Vagina (tissue), 2 donors: ENCODE measurements around the gene TLE4. TPM values are rescaled to one million over a fixed set of nuclear protein-coding genes. Genes with fewer than 3 reads are reported as not detected.

Experiments used
- DNase-seq, 2 donors: peaks; one replicate each; pipeline ENCODE4 v3.0.0-alpha.2; 2017; ENCODE audit errors: extremely low spot score in 2 of 2
- H3K27ac ChIP-seq: fragments of 200-600 bp; sonication (generic); one replicate; pipeline ENCODE4 v1.5.1; 2019
- H3K27me3 ChIP-seq: fragments of 200-600 bp; sonication (generic); one replicate; pipeline ENCODE4 v1.5.1; 2019
- H3K36me3 ChIP-seq, 2 donors: fragments of 200-600 bp; sonication (generic); one replicate each; pipeline ENCODE4 v1.5.1; 2017 to 2019
- H3K4me1 ChIP-seq: fragments of 200-600 bp; sonication (generic); one replicate; pipeline ENCODE4 v1.5.1; 2019
- H3K4me3 ChIP-seq, 2 donors: fragments of 200-600 bp; sonication (generic); 1 replicate in 1 of 2; 2 replicates in 1 of 2; pipeline ENCODE4 v1.5.1; 2016 to 2019
- H3K9me3 ChIP-seq: fragments of 200-600 bp; sonication (generic); one replicate; pipeline ENCODE4 v1.5.1; 2019
- CTCF ChIP-seq, 3 experiments: fragments of 450-650 bp in 2 of 3; fragments of 200-600 bp in 1 of 3; sonication (generic) in 1 of 3; IDR thresholded peaks; one replicate each; pipeline ENCODE4 v1.5.1; 2017 to 2019; ENCODE audit warnings: antibody characterized with exemption in 3 of 3, mild to moderate bottlenecking in 2 of 3, moderate library complexity in 2 of 3
- POLR2A ChIP-seq, 2 donors: fragments of 450-650 bp; IDR thresholded peaks; one replicate each; pipeline ENCODE4 v1.6.1; 2017; ENCODE audit warnings: antibody characterized with exemption in 2 of 2, mild to moderate bottlenecking in 2 of 2, moderate library complexity in 2 of 2
- POLR2AphosphoS5 ChIP-seq, 2 donors: sonication (generic); formaldehyde crosslinking; IDR thresholded peaks; one replicate each; pipeline ENCODE4 v1.9.0; 2017; ENCODE audit warnings: antibody characterized with exemption in 2 of 2, mild to moderate bottlenecking in 2 of 2, low read depth in 1 of 2; ENCODE audit not compliant: insufficient read depth in 1 of 2
- intact Hi-C: fragments of 100-400 bp; cut with DNase I; formaldehyde crosslinking; loops from one replicate; pipeline ENCODE4 v1.15.1; 2023
- total RNA-seq: library from RNA; depleted of rRNA; stranded (reverse); fragments of >200 nt; gene quantifications from one replicate; pipeline ENCODE4 v1.2.3, GENCODE V29; 2016

Gene TLE4
- total RNA-seq, 1 donor from 2014 or later = 49.8 TPM

- Histone ChIP-seq H3K27ac (no peak overlapping the region), H3K36me3 (no peaks in the 10 kb centered on the region), H3K27me3 (no peaks in the 10 kb centered on the region), H3K4me1 (peaks cover 23% of the 10 kb centered on the region), H3K4me3 (no peak overlapping the region), H3K9me3 (no peaks in the 10 kb centered on the region)
- TF ChIP-seq POLR2AphosphoS5 (IDR thresholded peaks at IDR 0.05; ENCODE audit: insufficient read depth in 1 of 2, low read depth in 1 of 2) = no peak
- TF ChIP-seq CTCF (IDR thresholded peaks at IDR 0.05) = no peak
- TF ChIP-seq POLR2A (IDR thresholded peaks at IDR 0.05) = no peak
- DNase-seq = no peak
- intact Hi-C loops = no loop called here
Observed at GRCh38 chr9:79658926-79659325, 87.2 kb downstream of the TLE4 start.

- Histone ChIP-seq H3K4me1 (peaks cover 23% of the 10 kb centered on the region), H3K27ac (no peak overlapping the region), H3K9me3 (no peaks in the 10 kb centered on the region), H3K27me3 (no peaks in the 10 kb centered on the region), H3K36me3 (no peaks in the 10 kb centered on the region), H3K4me3 (no peak overlapping the region)
- DNase-seq = no peak
- TF ChIP-seq POLR2AphosphoS5 (IDR thresholded peaks at IDR 0.05; ENCODE audit: insufficient read depth in 1 of 2, low read depth in 1 of 2) = no peak
- TF ChIP-seq CTCF (IDR thresholded peaks at IDR 0.05) = no peak
- TF ChIP-seq POLR2A (IDR thresholded peaks at IDR 0.05) = no peak
- intact Hi-C loops = no loop called here
Observed at GRCh38 chr9:79660615-79661014, 88.8 kb downstream of the TLE4 start.

- Histone ChIP-seq H3K4me3 (no peak overlapping the region), H3K4me1 (peaks cover 23% of the 10 kb centered on the region), H3K36me3 (no peaks in the 10 kb centered on the region), H3K9me3 (no peaks in the 10 kb centered on the region), H3K27me3 (no peaks in the 10 kb centered on the region), H3K27ac (no peak overlapping the region)
- DNase-seq = no peak
- no peak for TF ChIP-seq POLR2A (IDR thresholded peaks at IDR 0.05)
- TF ChIP-seq CTCF (IDR thresholded peaks at IDR 0.05) = no peak
- no peak for TF ChIP-seq POLR2AphosphoS5 (IDR thresholded peaks at IDR 0.05; ENCODE audit: insufficient read depth in 1 of 2, low read depth in 1 of 2)
- intact Hi-C loops = no loop called here
Observed at GRCh38 chr9:79661279-79661678, 89.5 kb downstream of the TLE4 start.

GRCh38 chr9:79661886-79662536 lies 90.2 kb downstream of the TLE4 start:
- Histone ChIP-seq H3K9me3 (no peaks in the 10 kb centered on the region), H3K4me3 (no peak overlapping the region), H3K36me3 (no peaks in the 10 kb centered on the region), H3K27ac (no peak overlapping the region), H3K27me3 (no peaks in the 10 kb centered on the region), H3K4me1 (peaks cover 23% of the 10 kb centered on the region)
- TF ChIP-seq CTCF (IDR thresholded peaks at IDR 0.05) (no peak), POLR2A (IDR thresholded peaks at IDR 0.05) (no peak), POLR2AphosphoS5 (IDR thresholded peaks at IDR 0.05; ENCODE audit: insufficient read depth in 1 of 2, low read depth in 1 of 2) (no peak)
- no peak for DNase-seq
- intact Hi-C loops = no loop called here

GRCh38 chr9:79662537-79662956 lies 90.8 kb downstream of the TLE4 start:
- H3K27me3 ChIP-seq = no peaks in the 10 kb centered on the region
- intact Hi-C loops = no loop called here
- H3K27ac ChIP-seq = no peak overlapping the region
- no peaks in the 10 kb centered on the region for H3K36me3 ChIP-seq
- no peak overlapping the region for H3K4me3 ChIP-seq
- no peak for DNase-seq
- no peaks in the 10 kb centered on the region for H3K9me3 ChIP-seq
- no peak for TF ChIP-seq POLR2A (IDR thresholded peaks at IDR 0.05)
- no peak for TF ChIP-seq POLR2AphosphoS5 (IDR thresholded peaks at IDR 0.05; ENCODE audit: insufficient read depth in 1 of 2, low read depth in 1 of 2)
- no peak for TF ChIP-seq CTCF (IDR thresholded peaks at IDR 0.05)
- peaks cover 23% of the 10 kb centered on the region for H3K4me1 ChIP-seq
